Neuronal stem cell (in vitro differentiated cells): ENCODE results near the gene ROCK2.

Experiments
- DNase-seq: peaks from one replicate; pipeline ENCODE4 v3.0.0-alpha.2; 2013; ENCODE audit warnings: low spot score
- H2AFZ ChIP-seq: one replicate; pipeline ENCODE4 v1.6.1; 2013; ENCODE audit warnings: mild to moderate bottlenecking, low read length, inconsistent platforms
- H2AK5ac ChIP-seq: 2 replicates; pipeline ENCODE4 v1.6.1; 2013; ENCODE audit warnings: low read depth, mild to moderate bottlenecking, inconsistent platforms, low read length, moderate library complexity, mixed read lengths
- H2BK120ac ChIP-seq: 2 replicates; pipeline ENCODE4 v1.6.1; 2013; ENCODE audit warnings: low read depth, mild to moderate bottlenecking, inconsistent platforms, low read length, moderate library complexity, mixed read lengths
- H2BK12ac ChIP-seq: one replicate; pipeline ENCODE4 v1.6.1; 2013; ENCODE audit warnings: low read length, inconsistent platforms
- H2BK15ac ChIP-seq: 2 replicates; pipeline ENCODE4 v1.6.1; 2013; ENCODE audit warnings: mild to moderate bottlenecking, low read length, inconsistent platforms, mixed read lengths
- H2BK5ac ChIP-seq: one replicate; pipeline ENCODE4 v1.6.1; 2013; ENCODE audit warnings: inconsistent platforms, mild to moderate bottlenecking, low read length, moderate library complexity
- H3K14ac ChIP-seq: one replicate; pipeline ENCODE4 v1.6.1; 2013; ENCODE audit warnings: low read length, inconsistent platforms
- H3K18ac ChIP-seq: 2 replicates; pipeline ENCODE4 v1.6.1; 2013; ENCODE audit warnings: low read length, inconsistent platforms
- H3K23ac ChIP-seq: 2 replicates; pipeline ENCODE4 v1.6.1; 2013; ENCODE audit warnings: low read depth, mild to moderate bottlenecking, mixed read lengths, low read length, inconsistent platforms; ENCODE audit not compliant: poor library complexity
- H3K27ac ChIP-seq: replicated peaks from 3 replicates; pipeline ENCODE4 v1.5.1; 2013; ENCODE audit warnings: low read length, inconsistent platforms
- H3K27me3 ChIP-seq, 3 experiments: 2 replicates each; pipeline ENCODE4 v1.6.1; 2013; ENCODE audit warnings: low read length in 3 of 3, mild to moderate bottlenecking in 2 of 3, inconsistent platforms in 1 of 3, low read depth in 1 of 3, mixed read lengths in 1 of 3, moderate library complexity in 1 of 3; ENCODE audit not compliant: control insufficient read depth in 3 of 3, insufficient read depth in 3 of 3
- H3K36me3 ChIP-seq, 2 donors: replicated peaks in 1 of 2; 2 replicates each; pipeline ENCODE4 v1.6.1; 2013; ENCODE audit warnings: low read length in 2 of 2; ENCODE audit not compliant: control insufficient read depth in 2 of 2, insufficient read depth in 2 of 2
- H3K4ac ChIP-seq: 2 replicates; pipeline ENCODE4 v1.6.1; 2013; ENCODE audit warnings: inconsistent platforms, mild to moderate bottlenecking, low read length, moderate library complexity
- H3K4me1 ChIP-seq, 2 donors: 1 replicate in 1 of 2; 2 replicates in 1 of 2; pipeline ENCODE4 v1.6.1; 2013; ENCODE audit warnings: low read length in 2 of 2, low read depth in 1 of 2; ENCODE audit not compliant: control insufficient read depth in 2 of 2, insufficient read depth in 1 of 2
- H3K4me2 ChIP-seq: one replicate; pipeline ENCODE4 v1.6.1; 2013; ENCODE audit warnings: mild to moderate bottlenecking, low read length, inconsistent platforms; ENCODE audit not compliant: insufficient read depth, poor library complexity, severe bottlenecking
- H3K4me3 ChIP-seq, 2 donors: 2 replicates each; pipeline ENCODE4 v1.5.1; 2013; ENCODE audit warnings: low read length in 2 of 2, mild to moderate bottlenecking in 2 of 2, inconsistent platforms in 1 of 2, moderate library complexity in 1 of 2
- H3K79me1 ChIP-seq: one replicate; pipeline ENCODE4 v1.6.1; 2013; ENCODE audit warnings: low read depth, mild to moderate bottlenecking, inconsistent platforms, low read length, moderate library complexity
- H3K9ac ChIP-seq: one replicate; pipeline ENCODE4 v1.6.1; 2013; ENCODE audit warnings: mild to moderate bottlenecking, low read depth, low read length, inconsistent platforms; ENCODE audit not compliant: poor library complexity
- H3K9me3 ChIP-seq, 2 donors: replicated peaks in 1 of 2; 2 replicates each; pipeline versions ENCODE3 to v1.6.1; 2013; ENCODE audit warnings: low read length in 2 of 2, mild to moderate bottlenecking in 2 of 2, inconsistent platforms in 1 of 2, low read depth in 1 of 2, mixed read lengths in 1 of 2, moderate library complexity in 1 of 2; ENCODE audit not compliant: control insufficient read depth in 2 of 2, insufficient read depth in 1 of 2
- H4K8ac ChIP-seq: one replicate; pipeline ENCODE4 v1.6.1; 2013; ENCODE audit warnings: low read depth, mild to moderate bottlenecking, inconsistent platforms, low read length, moderate library complexity
- H4K91ac ChIP-seq: one replicate; pipeline ENCODE4 v1.6.1; 2013; ENCODE audit warnings: low read length, low read depth, mild to moderate bottlenecking, inconsistent platforms; ENCODE audit not compliant: poor library complexity
- WGBS, 2 donors: extraction: QIAGEN DNeasy Blood & Tissue Kit; methylation state at CpG; one replicate each; pipeline ENCODE4 v1.1.7; 2013; ENCODE audit warnings: missing lambda C conversion rate in 2 of 2, mixed read lengths in 1 of 2; ENCODE audit not compliant: insufficient read length in 2 of 2, insufficient replicate concordance in 1 of 2; ENCODE audit errors: extremely low coverage in 2 of 2; 5-methylcytosine and 5-hydroxymethylcytosine counted together

Gene ROCK2

DNA sequence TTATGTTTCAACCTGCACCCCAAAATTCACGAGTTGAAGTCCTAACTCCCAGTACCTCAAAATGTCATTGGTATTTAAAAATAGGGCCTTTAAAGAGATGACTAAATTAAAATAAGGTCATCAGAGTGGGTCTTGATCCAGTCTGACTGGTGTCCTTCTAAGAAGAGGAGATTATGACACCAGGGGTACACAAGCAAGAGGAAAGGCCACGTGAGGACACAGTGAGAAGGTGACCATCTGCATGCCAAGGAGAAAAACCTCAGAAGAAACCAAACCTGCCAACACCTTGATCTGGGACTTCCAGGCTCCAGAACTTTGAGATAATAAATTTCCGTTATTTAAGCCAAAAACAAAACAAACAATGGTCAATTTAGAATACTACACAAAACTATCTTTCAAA lies 22.6 kb downstream of the ROCK2 start:
- H2BK15ac ChIP-seq: no peak overlapping the region
- no peak overlapping the region for H3K27ac ChIP-seq
- H2BK5ac ChIP-seq: no peak overlapping the region
- no peak overlapping the region for H3K4me3 ChIP-seq
- H3K4me1 ChIP-seq: peaks cover 0 to 4% of the 10 kb centered on the region in 2 donors
- WGBS, 2 donors: no CpG with 5 or more reads among the region's 3 CpGs
- no peaks in the 10 kb centered on the region for H3K36me3 ChIP-seq
- H4K8ac ChIP-seq: no peak overlapping the region
- peaks cover 6% of the 10 kb centered on the region for H3K79me1 ChIP-seq
- no peak overlapping the region for H3K4me2 ChIP-seq
- H2AK5ac ChIP-seq: no peak overlapping the region
- H2BK12ac ChIP-seq: no peak overlapping the region
- H3K9ac ChIP-seq: no peak overlapping the region
- no peaks in the 10 kb centered on the region for H3K27me3 ChIP-seq
- H2BK120ac ChIP-seq: no peak overlapping the region
- no peak overlapping the region for H3K4ac ChIP-seq
- no peak overlapping the region for H3K23ac ChIP-seq
- no peak overlapping the region for H3K18ac ChIP-seq
- no peak for DNase-seq
- H2AFZ ChIP-seq: no peak overlapping the region
- peaks cover 0 to 13% of the 10 kb centered on the region in 2 donors for H3K9me3 ChIP-seq
- H4K91ac ChIP-seq: no peak overlapping the region
- H3K14ac ChIP-seq: no peak overlapping the region

DNA sequence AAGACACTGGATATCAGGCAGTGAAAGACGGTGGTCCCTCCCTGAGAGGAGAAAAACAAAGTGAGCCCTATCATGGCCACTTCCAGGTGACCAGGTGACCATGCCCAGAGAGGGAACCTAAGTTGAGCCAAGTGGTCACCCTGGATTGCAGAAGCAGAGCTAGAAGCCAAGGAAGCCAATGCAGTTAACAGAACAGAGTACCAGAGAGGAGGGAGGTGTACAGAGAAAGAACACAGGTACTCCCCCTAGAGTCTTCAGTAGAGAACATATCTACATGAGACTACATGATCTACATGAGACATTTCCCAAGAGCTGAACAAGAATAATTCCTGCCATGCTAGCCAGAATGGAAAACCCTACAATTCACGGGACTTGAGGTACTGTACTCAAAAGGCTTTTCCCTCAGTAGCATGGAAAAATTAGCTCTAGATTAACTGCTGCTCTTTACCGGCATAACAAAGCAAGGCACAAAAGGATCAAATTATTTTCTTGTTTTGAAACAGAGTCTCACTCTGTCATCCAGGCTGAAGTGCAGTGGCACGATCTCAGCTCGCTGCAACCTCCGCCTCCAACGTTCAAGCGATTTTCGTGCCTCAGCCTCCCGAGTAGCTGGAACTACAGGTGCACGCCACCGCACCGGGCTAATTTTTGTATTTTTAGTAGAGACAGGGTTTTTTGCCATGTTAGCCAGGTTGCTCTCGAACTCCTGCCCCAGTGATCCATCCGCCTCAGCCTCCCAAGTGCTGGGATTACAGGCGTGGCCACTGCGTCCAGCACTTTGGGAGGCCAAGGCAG lies 23.5 kb downstream of the ROCK2 start:
- H3K27ac ChIP-seq: no peak overlapping the region
- H4K8ac ChIP-seq: no peak overlapping the region
- H2BK12ac ChIP-seq: no peak overlapping the region
- no peaks in the 10 kb centered on the region for H3K27me3 ChIP-seq
- no peak overlapping the region for H2BK15ac ChIP-seq
- no peak overlapping the region for H3K4me2 ChIP-seq
- H3K9ac ChIP-seq: no peak overlapping the region
- no peaks in the 10 kb centered on the region for H3K36me3 ChIP-seq
- no peak overlapping the region for H2BK120ac ChIP-seq
- H3K4ac ChIP-seq: no peak overlapping the region
- H2AK5ac ChIP-seq: no peak overlapping the region
- no peak overlapping the region for H3K23ac ChIP-seq
- peaks cover 6% of the 10 kb centered on the region for H3K79me1 ChIP-seq
- no peak overlapping the region for H2BK5ac ChIP-seq
- no CpG with 5 or more reads among the region's 17 CpGs for WGBS, 2 donors
- no peak overlapping the region for H3K4me3 ChIP-seq
- no peaks in the 10 kb centered on the region for H3K4me1 ChIP-seq
- H4K91ac ChIP-seq: no peak overlapping the region
- H2AFZ ChIP-seq: no peak overlapping the region
- peaks cover 0 to 13% of the 10 kb centered on the region in 2 donors for H3K9me3 ChIP-seq
- no peak overlapping the region for H3K14ac ChIP-seq
- H3K18ac ChIP-seq: no peak overlapping the region
- no peak for DNase-seq

DNA sequence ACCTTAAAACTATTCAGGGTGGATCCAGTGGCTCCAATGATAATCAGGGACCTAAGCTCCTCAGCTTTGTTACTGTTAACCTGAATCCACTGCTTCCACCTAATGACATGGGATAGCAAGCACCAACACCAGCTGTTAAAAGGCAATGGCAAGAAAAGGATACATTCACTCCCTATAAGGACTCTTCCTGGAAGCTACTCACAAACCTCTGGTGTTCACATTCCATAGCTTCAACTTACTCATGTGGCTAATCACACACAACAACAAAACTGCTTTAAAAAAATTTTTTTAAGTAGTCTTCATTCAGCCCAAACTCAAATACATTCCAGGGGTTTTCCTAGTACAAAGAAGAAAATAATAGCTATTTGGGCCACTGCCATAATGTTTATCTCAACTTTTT lies 24.5 kb downstream of the ROCK2 start:
- no peak overlapping the region for H3K27ac ChIP-seq
- H3K36me3 ChIP-seq: no peaks in the 10 kb centered on the region

GRCh38 chr2:11315074-11315705 lies 29.2 kb downstream of the ROCK2 start:
- no peaks in the 10 kb centered on the region for H3K27me3 ChIP-seq
- no peak overlapping the region for H3K9ac ChIP-seq
- H2BK12ac ChIP-seq: no peak overlapping the region
- no peak overlapping the region for H4K8ac ChIP-seq
- H2BK5ac ChIP-seq: no peak overlapping the region
- H4K91ac ChIP-seq: no peak overlapping the region
- DNase-seq: no peak
- peaks cover 0 to 4% of the 10 kb centered on the region in 2 donors for H3K9me3 ChIP-seq
- H3K79me1 ChIP-seq: peaks cover 2% of the 10 kb centered on the region
- no peak overlapping the region for H3K27ac ChIP-seq
- no peak overlapping the region for H2BK120ac ChIP-seq
- H3K4ac ChIP-seq: no peak overlapping the region
- H3K4me1 ChIP-seq: no peaks in the 10 kb centered on the region
- no peak overlapping the region for H3K4me3 ChIP-seq
- H3K18ac ChIP-seq: no peak overlapping the region
- no peak overlapping the region for H3K4me2 ChIP-seq
- H3K36me3 ChIP-seq: no peaks in the 10 kb centered on the region
- no peak overlapping the region for H3K14ac ChIP-seq
- H2AFZ ChIP-seq: no peak overlapping the region
- WGBS, 2 donors: no CpG with 5 or more reads among the region's 1 CpG
- no peak overlapping the region for H2BK15ac ChIP-seq
- no peak overlapping the region for H2AK5ac ChIP-seq
- H3K23ac ChIP-seq: no peak overlapping the region

More for the DNA sequence above, 24.5 kb downstream of the ROCK2 start:
- Histone ChIP-seq H3K18ac (no peak overlapping the region), H3K23ac (no peak overlapping the region), H2AK5ac (no peak overlapping the region), H3K14ac (no peak overlapping the region), H2BK12ac (no peak overlapping the region), H2BK15ac (no peak overlapping the region), H3K4me3 (no peak overlapping the region), H4K91ac (no peak overlapping the region), H3K79me1 (peaks cover 6% of the 10 kb centered on the region), H2BK5ac (no peak overlapping the region), H3K4me1 (no peaks in the 10 kb centered on the region), H3K9me3 (peaks cover 0 to 13% of the 10 kb centered on the region in 2 donors), H3K9ac (no peak overlapping the region), H4K8ac (no peak overlapping the region), H2AFZ (no peak overlapping the region), H3K4ac (no peak overlapping the region), H3K4me2 (no peak overlapping the region), H3K27me3 (no peaks in the 10 kb centered on the region), H2BK120ac (no peak overlapping the region)
- no peak for DNase-seq
